K562 (cell line): ENCODE measurements around the gene DCAF17. TPM values are rescaled to one million over a fixed set of nuclear protein-coding genes. Genes with fewer than 3 reads are reported as not detected.

Experiments used
- ATAC-seq: fragments of 200-7000 bp; cut with Tn5 transposase; 3 replicates; pipeline ENCODE4 v1.9.1; 2020; ENCODE audit warnings: moderate library complexity
- BruUV-seq: library from RNA; stranded (reverse); fragments of 400-500 nt; replicated peaks from 2 replicates; lab custom pipeline; 2021; lab: Mats Ljungman, UMichigan
- CTCF ChIA-PET: fragments of 300-600 bp; formaldehyde crosslinking; extraction: SDS; loops from one replicate; lab custom pipeline; 2021; ENCODE audit warnings: low intra/inter-chr PET ratio; lab: Yijun Ruan, JAX
- POLR2A ChIA-PET: fragments of 300-600, 350-650 bp; sonication (Branson Sonifier 250); formaldehyde crosslinking; extraction: SDS; loops from one replicate; lab custom pipeline; 2021; ENCODE audit warnings: antibody characterized with exemption, inconsistent platforms; lab: Yijun Ruan, JAX
- DNase-seq, 4 experiments: peaks; one replicate each; pipeline versions ENCODE4 v3.0.0 to v3.0.0-alpha.2; 2011 to 2018; ENCODE audit warnings: low spot score in 3 of 4, mixed read lengths in 3 of 4; ENCODE audit errors: extremely low read depth in 1 of 4
- FAIRE-seq: peaks from 2 replicates; lab custom pipeline; 2011; peaks lifted over from hg19 to GRCh38; lab: Jason Lieb, UNC
- H2AFZ ChIP-seq: 2 replicates; pipeline ENCODE4 v1.6.0; 2011; ENCODE audit warnings: low read depth, low read length, control low read depth, inconsistent platforms
- H3K27ac ChIP-seq: fragments of 200-600 bp; 3 replicates; pipeline ENCODE4 v1.8.0; 2011; ENCODE audit warnings: low read depth, mild to moderate bottlenecking, control low read depth, inconsistent platforms, low read length, moderate library complexity, mixed read lengths; ENCODE audit errors: extremely low read depth
- H3K27me3 ChIP-seq, 2 experiments: fragments of 300-600 bp in 1 of 2; 2 replicates in 1 of 2; 3 replicates in 1 of 2; pipeline versions ENCODE4 v1.6.0 to v1.8.0; 2011; ENCODE audit warnings: inconsistent platforms in 2 of 2, low read length in 2 of 2, mild to moderate bottlenecking in 1 of 2, mixed read lengths in 1 of 2, moderate library complexity in 1 of 2; ENCODE audit not compliant: control insufficient read depth in 2 of 2, insufficient read depth in 2 of 2
- H3K36me3 ChIP-seq: fragments of 300-600 bp; 3 replicates; pipeline ENCODE4 v1.8.0; 2011; ENCODE audit warnings: mild to moderate bottlenecking, low read length, inconsistent platforms; ENCODE audit not compliant: control insufficient read depth, insufficient read depth
- H3K4me1 ChIP-seq, 2 experiments: fragments of 200-600 bp in 1 of 2; replicated peaks in 1 of 2; 2 replicates in 1 of 2; 3 replicates in 1 of 2; pipeline versions ENCODE4 v1.5.1 to v1.8.0; 2011; ENCODE audit warnings: inconsistent platforms in 2 of 2, low read length in 2 of 2, mild to moderate bottlenecking in 1 of 2, mixed read lengths in 1 of 2, moderate library complexity in 1 of 2; ENCODE audit not compliant: control insufficient read depth in 2 of 2, insufficient read depth in 2 of 2
- H3K4me2 ChIP-seq: 2 replicates; pipeline ENCODE4 v1.6.1; 2011; ENCODE audit warnings: low read length, control low read depth, inconsistent platforms, mixed read lengths; ENCODE audit not compliant: insufficient read depth
- H3K4me3 ChIP-seq: fragments of 200-600 bp; sonication (generic), shearing (Covaris generic); 2 replicates; pipeline ENCODE4 v1.5.1; 2016; ENCODE audit warnings: control low read depth, inconsistent platforms
- H3K79me2 ChIP-seq: fragments of 200-600 bp; 3 replicates; pipeline ENCODE4 v1.8.0; 2011; ENCODE audit warnings: low read length, inconsistent platforms; ENCODE audit not compliant: control insufficient read depth, insufficient read depth
- H3K9ac ChIP-seq, 2 experiments: 2 replicates each; pipeline versions ENCODE4 v1.6.0 to v1.6.1; 2011; ENCODE audit warnings: low read depth in 2 of 2, low read length in 2 of 2, control low read depth in 1 of 2, inconsistent platforms in 1 of 2, mild to moderate bottlenecking in 1 of 2, mixed read lengths in 1 of 2; ENCODE audit not compliant: insufficient read depth in 1 of 2
- H3K9me1 ChIP-seq: one replicate; pipeline ENCODE4 v1.6.0; 2011; ENCODE audit warnings: inconsistent platforms, mild to moderate bottlenecking, low read length, moderate library complexity; ENCODE audit not compliant: control insufficient read depth, insufficient read depth
- H3K9me3 ChIP-seq: replicated peaks from 2 replicates; pipeline ENCODE4 v1.5.1; 2011; ENCODE audit warnings: low read depth, low read length, inconsistent platforms; ENCODE audit not compliant: control insufficient read depth, insufficient read depth
- H4K20me1 ChIP-seq: replicated peaks from 2 replicates; pipeline ENCODE4 v1.6.1; 2011; ENCODE audit warnings: low read length, inconsistent platforms, mixed read lengths; ENCODE audit not compliant: control insufficient read depth, insufficient read depth
- ATF4 ChIP-seq: fragments of 450-650 bp; formaldehyde crosslinking; IDR thresholded peaks from 2 replicates; pipeline ENCODE4 v1.4.0; 2022; ENCODE audit warnings: mild to moderate bottlenecking, moderate library complexity
- BRD4 ChIP-seq: fragments of 200-600 bp; sonication (generic); IDR thresholded peaks from 2 replicates; pipeline ENCODE4 v1.6.1; 2017; ENCODE audit warnings: inconsistent platforms
- KLF13 ChIP-seq: fragments of 450-650 bp; IDR thresholded peaks from 2 replicates; pipeline ENCODE4 v1.6.1; 2016; ENCODE audit warnings: missing genetic modification characterization, low read depth, mild to moderate bottlenecking, missing compliant biosample characterization, moderate library complexity, borderline replicate concordance
- NCOA1 ChIP-seq: fragments of 450-650 bp; IDR thresholded peaks from 2 replicates; pipeline ENCODE4 v1.6.1; 2016; ENCODE audit warnings: low read depth
- NCOA2 ChIP-seq, 2 experiments: fragments of 450-650 bp; IDR thresholded peaks; 2 replicates each; pipeline ENCODE4 v1.6.1; 2018; ENCODE audit warnings: mild to moderate bottlenecking in 2 of 2, moderate library complexity in 1 of 2; ENCODE audit not compliant: partially characterized antibody in 2 of 2
- STAT6 ChIP-seq: sonication (generic); formaldehyde crosslinking; IDR thresholded peaks from 2 replicates; pipeline ENCODE4 v1.8.1; 2023; ENCODE audit warnings: mild to moderate bottlenecking, missing genetic modification reagents
- ZNF282 ChIP-seq: sonication (generic); formaldehyde crosslinking; IDR thresholded peaks from 2 replicates; pipeline ENCODE4 v1.8.1; 2023; ENCODE audit warnings: missing genetic modification reagents
- ZNF444 ChIP-seq: fragments of 250-450 bp; sonication (Bioruptor Pico); IDR thresholded peaks from 2 replicates; pipeline ENCODE4 v1.4.0; 2020; ENCODE audit warnings: mild to moderate bottlenecking, moderate library complexity
- ZNF449 ChIP-seq: fragments of 250-450 bp; sonication (Bioruptor Pico); IDR thresholded peaks from 2 replicates; pipeline ENCODE4 v1.8.0; 2022; ENCODE audit warnings: moderate library complexity, mild to moderate bottlenecking, inconsistent platforms
- WGBS: fragments of 100-300 bp; shearing (Covaris generic); methylation state at CpG from one replicate; pipeline ENCODE4 v1.1.6; 2016; ENCODE audit warnings: low coverage, mixed read lengths; ENCODE audit not compliant: insufficient coverage; ENCODE audit errors: missing lambda C conversion rate; 5-methylcytosine and 5-hydroxymethylcytosine counted together
- in situ Hi-C: fragments of 300-500 bp; cut with MboI; formaldehyde crosslinking; loops from 4 replicates; pipeline ENCODE4 v1.15.0; 2018; ENCODE audit warnings: inconsistent platforms, mixed read lengths
- intact Hi-C: fragments of 100-400 bp; cut with micrococcal nuclease; formaldehyde crosslinking; loops from 2 replicates; pipeline ENCODE4 v1.14.2; 2022
- polyA plus RNA-seq, 8 experiments: library from polyadenylated mRNA; depleted of rRNA in 4 of 8; stranded (reverse) in 5 of 8; unstranded in 3 of 8; fragments of >200 nt; fragmentation: Nextera tagmentation in 2 of 8; fragmentation: Illumina TruSeq in 1 of 8; extraction: Ambion mirVana in 2 of 8; extraction: Trizol in 1 of 8; gene quantifications; 2 replicates each; pipeline versions ENCODE4 v1.2.1 to v1.2.3, GENCODE V29; 2011 to 2014; ENCODE audit warnings: inconsistent platforms in 1 of 8, missing spikeins in 1 of 8
- total RNA-seq, 7 experiments: library from RNA; depleted of rRNA in 6 of 7; stranded (reverse); fragments of >200 nt in 6 of 7; fragmentation: Illumina TruSeq in 2 of 7; extraction: Trizol in 2 of 7; gene quantifications; 2 replicates each; pipeline versions ENCODE4 v1.2.1 to v1.2.3, GENCODE V29; 2011 to 2021; ENCODE audit warnings: low replicate concordance in 1 of 7

The DCAF17 gene
- total and polyA plus RNA-seq, 9 of the 15 experiments (the other 6 are each of a cell fraction or from before 2014, with no cell fraction given), result 10.0 to 38.5 (median 27.1) TPM

GRCh38 chr2:171404719-171405118 lies 29.3 kb upstream of the DCAF17 start:
- in situ Hi-C loops (no loop called here), intact Hi-C loops (no loop called here)
- ChIA-PET CTCF (no interaction called here), POLR2A (no interaction called here)
- Histone ChIP-seq H3K27me3 (no peaks in the 10 kb centered on the region), H3K4me3 (no peak overlapping the region), H3K9me1 (no peaks in the 10 kb centered on the region), H4K20me1 (no peaks in the 10 kb centered on the region), H3K9me3 (0 out of 2 replicates have a peak, but pooled peaks cover 3% of the 10 kb centered on the region), H3K27ac (no peak overlapping the region), H3K79me2 (peaks cover 18% of the 10 kb centered on the region; the same call in 2 of the 3 replicates), H3K4me1 (no peaks in the 10 kb centered on the region; a peak in 1 of 5 replicates), H3K4me2 (no peak overlapping the region), H2AFZ (no peak overlapping the region), H3K9ac (no peak overlapping the region), H3K36me3 (0 out of 3 replicates have a peak, but pooled peaks cover 5% of the 10 kb centered on the region)
- WGBS, result 71% methylated on average over 2 of the region's 2 CpGs
- no peak for DNase-seq
- no peak for TF ChIP-seq ATF4 (CRISPR knock-in tag)
- no peak for TF ChIP-seq NCOA1
- no peak for TF ChIP-seq BRD4
- TF ChIP-seq STAT6 (CRISPR knock-in tag), result no peak
- TF ChIP-seq NCOA2 (IDR thresholded peaks at IDR 0.05; ENCODE audit: partially characterized antibody in 2 of 2), result no peak
- no peak for TF ChIP-seq KLF13
- no peak for TF ChIP-seq ZNF444 (CRISPR knock-in tag)
- TF ChIP-seq ZNF282 (CRISPR knock-in tag), result no peak
- no peak for TF ChIP-seq ZNF449 (CRISPR knock-in tag)
- FAIRE-seq, result no peak
- BruUV-seq, result no TSS peak
- ATAC-seq, result no peak
